NCI-H1694 (cell line): ENCODE measurements around the gene ACTR1B.
A peak's percentile ranks its signal among the peaks of the same experiment; 100 is the strongest.
"Not testable (repeated sequence)": the region's sequence is repeated elsewhere in the genome, so short reads cannot be mapped to it uniquely, and the experiment has no call there.

Experiments used
- DNase-seq: peaks from one replicate; lab custom pipeline; 2025; lab: John Stamatoyannopoulos, UW

Gene ACTR1B

GRCh38 chr2:97688062-97688827 is 24.4 kb upstream of the ACTR1B start:
- DNase-seq = no peak

GRCh38 chr2:97687235-97687634 is 23.4 kb upstream of the ACTR1B start:
- not testable (repeated sequence) for DNase-seq

GRCh38 chr2:97678298-97678697 is 14.5 kb upstream of the ACTR1B start:
- no peak for DNase-seq

GRCh38 chr2:97677480-97677879 is 13.6 kb upstream of the ACTR1B start:
- DNase-seq = no peak

- no peak for DNase-seq
These were observed 12.8 kb upstream of the ACTR1B start for GRCh38 chr2:97676620-97677019.

- DNase-seq = no peak
These were observed 11.7 kb upstream of the ACTR1B start for GRCh38 chr2:97675430-97676113.

- DNase-seq = no peak
These were observed 10.1 kb upstream of the ACTR1B start for GRCh38 chr2:97673915-97674283.

- DNase-seq = no peak
These were observed 9.5 kb upstream of the ACTR1B start for GRCh38 chr2:97673182-97673914.

GRCh38 chr2:97672606-97673140 is 8.8 kb upstream of the ACTR1B start:
- DNase-seq = not testable (repeated sequence)

- no peak for DNase-seq
These were observed 7.7 kb upstream of the ACTR1B start for GRCh38 chr2:97671526-97671925.

GRCh38 chr2:97670471-97670870 is 6.6 kb upstream of the ACTR1B start:
- no peak for DNase-seq

- no peak for DNase-seq
These were observed 5.6 kb upstream of the ACTR1B start, which contains the start of gene C2orf92 for GRCh38 chr2:97669448-97669847. Gene C2orf92, plus strand, starts transcription at chr2:97669713. Its CDS starts 76 bp downstream, at chr2:97669789.

GRCh38 chr2:97664636-97664970 is 759 bp upstream of the ACTR1B start:
- peak; percentile 67 for DNase-seq

- peak; percentile 17 for DNase-seq
These were observed 250 bp downstream of the ACTR1B start for GRCh38 chr2:97663626-97663961.

GRCh38 chr2:97662895-97663625 is 784 bp downstream of the ACTR1B start:
- DNase-seq = no peak

GRCh38 chr2:97662386-97662894 is 1.4 kb downstream of the ACTR1B start:
- no peak for DNase-seq

GRCh38 chr2:97661927-97662326 is 1.9 kb downstream of the ACTR1B start:
- no peak for DNase-seq

- DNase-seq = no peak
These were observed 3.0 kb downstream of the ACTR1B start for GRCh38 chr2:97660775-97661389.

- DNase-seq = no peak
These were observed 3.6 kb downstream of the ACTR1B start for GRCh38 chr2:97660044-97660774.

- no peak for DNase-seq
These were observed 4.4 kb downstream of the ACTR1B start for GRCh38 chr2:97659256-97660043.
